ENCODE results near the gene METRNL.

GRCh38 chr17:83096401-83097224, 17.2 kb downstream of the METRNL start:
- TF ChIP-seq, protein P1, sequence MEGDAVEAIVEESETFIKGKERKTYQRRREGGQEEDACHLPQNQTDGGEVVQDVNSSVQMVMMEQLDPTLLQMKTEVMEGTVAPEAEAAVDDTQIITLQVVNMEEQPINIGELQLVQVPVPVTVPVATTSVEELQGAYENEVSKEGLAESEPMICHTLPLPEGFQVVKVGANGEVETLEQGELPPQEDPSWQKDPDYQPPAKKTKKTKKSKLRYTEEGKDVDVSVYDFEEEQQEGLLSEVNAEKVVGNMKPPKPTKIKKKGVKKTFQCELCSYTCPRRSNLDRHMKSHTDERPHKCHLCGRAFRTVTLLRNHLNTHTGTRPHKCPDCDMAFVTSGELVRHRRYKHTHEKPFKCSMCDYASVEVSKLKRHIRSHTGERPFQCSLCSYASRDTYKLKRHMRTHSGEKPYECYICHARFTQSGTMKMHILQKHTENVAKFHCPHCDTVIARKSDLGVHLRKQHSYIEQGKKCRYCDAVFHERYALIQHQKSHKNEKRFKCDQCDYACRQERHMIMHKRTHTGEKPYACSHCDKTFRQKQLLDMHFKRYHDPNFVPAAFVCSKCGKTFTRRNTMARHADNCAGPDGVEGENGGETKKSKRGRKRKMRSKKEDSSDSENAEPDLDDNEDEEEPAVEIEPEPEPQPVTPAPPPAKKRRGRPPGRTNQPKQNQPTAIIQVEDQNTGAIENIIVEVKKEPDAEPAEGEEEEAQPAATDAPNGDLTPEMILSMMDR (conservative IDR thresholded peaks at IDR 0.05), result no peak
- no peak for TF ChIP-seq ZFX (IDR thresholded peaks at IDR 0.05)

Data from C4-2B (cell line).